Stomach (tissue), 4 donors: Measurements from ENCODE around the gene CHD9NB.
"Not testable (repeated sequence)": the region's sequence is repeated elsewhere in the genome, so short reads cannot be mapped to it uniquely, and the experiment has no call there.

Experiments used
- EP300 ChIP-seq: sonication (generic); formaldehyde crosslinking; IDR thresholded peaks from one replicate; pipeline ENCODE4 v1.6.1; 2017; ENCODE audit warnings: antibody characterized with exemption
- POLR2A ChIP-seq, 4 donors: fragments of 450-650 bp; IDR thresholded peaks; one replicate each; pipeline ENCODE4 v1.6.1; 2016; ENCODE audit warnings: antibody characterized with exemption in 4 of 4, control low read depth in 2 of 4, mild to moderate bottlenecking in 1 of 4, moderate library complexity in 1 of 4
- POLR2AphosphoS5 ChIP-seq, 3 donors: sonication (generic); formaldehyde crosslinking; IDR thresholded peaks; one replicate each; pipeline ENCODE4 v1.6.1; 2016; ENCODE audit warnings: antibody characterized with exemption in 3 of 3
- TF ChIP-seq, protein P1 (sequence below), 7 experiments: fragments of 450-650 bp in 4 of 7; fragments of 200-600 bp in 3 of 7; sonication (generic) in 3 of 7; IDR thresholded peaks; one replicate each; pipeline ENCODE4 v1.5.1; 2016 to 2019; ENCODE audit warnings: antibody characterized with exemption in 7 of 7, control low read depth in 2 of 7, mild to moderate bottlenecking in 1 of 7

DNA sequence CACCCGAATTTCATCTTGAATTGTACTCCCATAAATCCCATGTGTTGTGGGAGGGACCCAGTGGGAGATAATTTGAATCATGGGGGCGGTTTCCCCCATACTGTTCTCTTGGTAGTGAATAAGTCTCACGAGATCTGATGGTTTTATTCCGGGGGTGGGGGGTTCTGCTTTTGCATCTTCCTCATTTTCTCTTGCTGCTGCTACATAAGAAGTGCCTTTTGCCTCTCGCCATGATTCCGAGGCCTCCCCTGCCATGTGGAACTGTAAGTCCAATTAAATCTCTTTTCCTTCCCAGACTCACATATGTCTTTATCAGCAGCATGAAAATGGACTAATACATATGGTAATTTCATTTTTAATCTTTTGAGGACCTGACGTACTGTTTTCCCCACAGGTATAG is 22.8 kb upstream of the CHD9NB start:
- TF ChIP-seq, protein P1, sequence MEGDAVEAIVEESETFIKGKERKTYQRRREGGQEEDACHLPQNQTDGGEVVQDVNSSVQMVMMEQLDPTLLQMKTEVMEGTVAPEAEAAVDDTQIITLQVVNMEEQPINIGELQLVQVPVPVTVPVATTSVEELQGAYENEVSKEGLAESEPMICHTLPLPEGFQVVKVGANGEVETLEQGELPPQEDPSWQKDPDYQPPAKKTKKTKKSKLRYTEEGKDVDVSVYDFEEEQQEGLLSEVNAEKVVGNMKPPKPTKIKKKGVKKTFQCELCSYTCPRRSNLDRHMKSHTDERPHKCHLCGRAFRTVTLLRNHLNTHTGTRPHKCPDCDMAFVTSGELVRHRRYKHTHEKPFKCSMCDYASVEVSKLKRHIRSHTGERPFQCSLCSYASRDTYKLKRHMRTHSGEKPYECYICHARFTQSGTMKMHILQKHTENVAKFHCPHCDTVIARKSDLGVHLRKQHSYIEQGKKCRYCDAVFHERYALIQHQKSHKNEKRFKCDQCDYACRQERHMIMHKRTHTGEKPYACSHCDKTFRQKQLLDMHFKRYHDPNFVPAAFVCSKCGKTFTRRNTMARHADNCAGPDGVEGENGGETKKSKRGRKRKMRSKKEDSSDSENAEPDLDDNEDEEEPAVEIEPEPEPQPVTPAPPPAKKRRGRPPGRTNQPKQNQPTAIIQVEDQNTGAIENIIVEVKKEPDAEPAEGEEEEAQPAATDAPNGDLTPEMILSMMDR (IDR thresholded peaks at IDR 0.05), result not testable (repeated sequence)
- TF ChIP-seq POLR2A (IDR thresholded peaks at IDR 0.05); POLR2AphosphoS5 (IDR thresholded peaks at IDR 0.05); EP300: not testable (repeated sequence)
